ENCODE results near the gene ETFBKMT. TPM values are rescaled to one million over a fixed set of nuclear protein-coding genes. Genes with fewer than 3 reads are reported as not detected.

ETFBKMT gene
- under 1 TPM; 0.69 to 0.89 TPM for total RNA-seq

- H3K27me3 Mint-ChIP-seq, result no peaks in the 10 kb centered on the region
- DNase-seq (ENCODE audit: low spot score) (peak; percentile 96), ATAC-seq (peak; percentile 100)
- H3K4me3 Mint-ChIP-seq, result peak within 1 kb of the TSS; percentile 85
- H3K9me3 Mint-ChIP-seq, result no peaks in the 10 kb centered on the region
- H3K27ac Mint-ChIP-seq, result peak within 1 kb of the TSS; percentile 76 to 97
- H3K36me3 Mint-ChIP-seq, result no peaks in the 10 kb centered on the region
- H3K4me1 Mint-ChIP-seq (ENCODE audit: low read depth in 2 of 2), result peaks cover 4 to 17% of the 10 kb centered on the region in 2 donors
These were observed at the start of gene ETFBKMT for GRCh38 chr12:31659087-31659942. Gene ETFBKMT, plus strand, starts transcription at chr12:31659688. Its CDS starts 2,266 bp downstream, at chr12:31661954.

- Mint-ChIP-seq H3K36me3 (peaks cover 5% of the 10 kb centered on the region), H3K9me3 (peaks cover 3% of the 10 kb centered on the region), H3K4me1 (ENCODE audit: low read depth in 2 of 2) (no peaks in the 10 kb centered on the region), H3K27me3 (peaks cover 3 to 8% of the 10 kb centered on the region in 2 donors), H3K27ac (no peak overlapping the region), H3K4me3 (no peak overlapping the region)
- DNase-seq (ENCODE audit: low spot score) (no peak), ATAC-seq (no peak)
These were observed 46.7 kb upstream of the ETFBKMT start for GRCh38 chr12:31612819-31613218.

GRCh38 chr12:31618228-31619025 is 41.1 kb upstream of the ETFBKMT start:
- H3K36me3 Mint-ChIP-seq, result no peaks in the 10 kb centered on the region
- H3K4me3 Mint-ChIP-seq, result no peak overlapping the region
- H3K9me3 Mint-ChIP-seq, result no peaks in the 10 kb centered on the region
- no peaks in the 10 kb centered on the region for H3K27me3 Mint-ChIP-seq
- no peak overlapping the region for H3K27ac Mint-ChIP-seq
- H3K4me1 Mint-ChIP-seq (ENCODE audit: low read depth in 2 of 2), result no peaks in the 10 kb centered on the region
- no peak for DNase-seq (ENCODE audit: low spot score)
- no peak for ATAC-seq

GRCh38 chr12:31620311-31620710 is 39.2 kb upstream of the ETFBKMT start:
- no peaks in the 10 kb centered on the region for H3K4me1 Mint-ChIP-seq (ENCODE audit: low read depth in 2 of 2)
- H3K27ac Mint-ChIP-seq, result no peak overlapping the region
- no peaks in the 10 kb centered on the region for H3K27me3 Mint-ChIP-seq
- DNase-seq (ENCODE audit: low spot score) (no peak), ATAC-seq (no peak)
- no peaks in the 10 kb centered on the region for H3K36me3 Mint-ChIP-seq
- H3K4me3 Mint-ChIP-seq, result no peak overlapping the region
- no peaks in the 10 kb centered on the region for H3K9me3 Mint-ChIP-seq

- H3K4me1 Mint-ChIP-seq (ENCODE audit: low read depth in 2 of 2), result no peaks in the 10 kb centered on the region
- H3K27me3 Mint-ChIP-seq, result no peaks in the 10 kb centered on the region
- ATAC-seq (no peak), DNase-seq (ENCODE audit: low spot score) (no peak)
- no peak overlapping the region for H3K27ac Mint-ChIP-seq
- no peaks in the 10 kb centered on the region for H3K36me3 Mint-ChIP-seq
- no peak overlapping the region for H3K4me3 Mint-ChIP-seq
- H3K9me3 Mint-ChIP-seq, result no peaks in the 10 kb centered on the region
These were observed 37.5 kb upstream of the ETFBKMT start for GRCh38 chr12:31622038-31622437.

GRCh38 chr12:31626270-31626995 is 33.1 kb upstream of the ETFBKMT start:
- ATAC-seq, result peak in 1 of 2 donors; percentile 28
- H3K4me1 Mint-ChIP-seq (ENCODE audit: low read depth in 2 of 2), result no peaks in the 10 kb centered on the region

GRCh38 chr12:31627456-31628054 is 31.9 kb upstream of the ETFBKMT start:
- DNase-seq (ENCODE audit: low spot score) (no peak), ATAC-seq (no peak)
- Mint-ChIP-seq H3K27ac (no peak overlapping the region), H3K4me1 (ENCODE audit: low read depth in 2 of 2) (no peaks in the 10 kb centered on the region), H3K9me3 (no peaks in the 10 kb centered on the region), H3K4me3 (no peak overlapping the region), H3K36me3 (no peaks in the 10 kb centered on the region), H3K27me3 (no peaks in the 10 kb centered on the region)

More at GRCh38 chr12:31626270-31626995, 33.1 kb upstream of the ETFBKMT start:
- H3K4me3 Mint-ChIP-seq, result no peak overlapping the region
- no peaks in the 10 kb centered on the region for H3K27me3 Mint-ChIP-seq
- H3K36me3 Mint-ChIP-seq, result no peaks in the 10 kb centered on the region
- H3K9me3 Mint-ChIP-seq, result no peaks in the 10 kb centered on the region
- no peak overlapping the region for H3K27ac Mint-ChIP-seq
- no peak for DNase-seq (ENCODE audit: low spot score)

GRCh38 chr12:31629756-31630732 is 29.4 kb upstream of the ETFBKMT start:
- Mint-ChIP-seq H3K4me3 (no peak overlapping the region), H3K36me3 (no peaks in the 10 kb centered on the region), H3K9me3 (no peaks in the 10 kb centered on the region), H3K27me3 (no peaks in the 10 kb centered on the region), H3K27ac (no peak overlapping the region), H3K4me1 (ENCODE audit: low read depth in 2 of 2) (no peaks in the 10 kb centered on the region)
- DNase-seq (ENCODE audit: low spot score) (no peak), ATAC-seq (no peak)

GRCh38 chr12:31631023-31631724 is 28.3 kb upstream of the ETFBKMT start:
- H3K27me3 Mint-ChIP-seq, result no peaks in the 10 kb centered on the region
- no peaks in the 10 kb centered on the region for H3K4me1 Mint-ChIP-seq (ENCODE audit: low read depth in 2 of 2)
- H3K4me3 Mint-ChIP-seq, result no peak overlapping the region
- H3K36me3 Mint-ChIP-seq, result no peaks in the 10 kb centered on the region
- ATAC-seq, result no peak
- H3K9me3 Mint-ChIP-seq, result no peaks in the 10 kb centered on the region
- DNase-seq (ENCODE audit: low spot score), result no peak
- H3K27ac Mint-ChIP-seq, result no peak overlapping the region

- no peaks in the 10 kb centered on the region for H3K36me3 Mint-ChIP-seq
- DNase-seq (ENCODE audit: low spot score), result no peak
- no peaks in the 10 kb centered on the region for H3K9me3 Mint-ChIP-seq
- no peaks in the 10 kb centered on the region for H3K27me3 Mint-ChIP-seq
- no peak for ATAC-seq
- H3K4me3 Mint-ChIP-seq, result no peak overlapping the region
- no peak overlapping the region for H3K27ac Mint-ChIP-seq
- no peaks in the 10 kb centered on the region for H3K4me1 Mint-ChIP-seq (ENCODE audit: low read depth in 2 of 2)
These were observed 27.7 kb upstream of the ETFBKMT start for GRCh38 chr12:31631809-31632208.

- Mint-ChIP-seq H3K27me3 (no peaks in the 10 kb centered on the region), H3K4me3 (no peak overlapping the region), H3K36me3 (no peaks in the 10 kb centered on the region), H3K27ac (no peak overlapping the region), H3K9me3 (no peaks in the 10 kb centered on the region), H3K4me1 (ENCODE audit: low read depth in 2 of 2) (no peaks in the 10 kb centered on the region)
- no peak for ATAC-seq
- DNase-seq (ENCODE audit: low spot score), result no peak
These were observed 26.0 kb upstream of the ETFBKMT start for GRCh38 chr12:31633464-31633863.

GRCh38 chr12:31634620-31635019 is 24.9 kb upstream of the ETFBKMT start:
- Mint-ChIP-seq H3K4me1 (ENCODE audit: low read depth in 2 of 2) (no peaks in the 10 kb centered on the region), H3K4me3 (no peak overlapping the region), H3K27me3 (no peaks in the 10 kb centered on the region), H3K9me3 (no peaks in the 10 kb centered on the region), H3K36me3 (no peaks in the 10 kb centered on the region), H3K27ac (no peak overlapping the region)
- no peak for ATAC-seq
- no peak for DNase-seq (ENCODE audit: low spot score)

Data from natural killer cell treated with Interleukin-12 subunit alpha and Interleukin-12 subunit beta and Interleukin-15 and Interleukin-18, amount 100 ng/mL, for 72 hours (primary cell).